H1 (cell line): ENCODE data around the gene CSF2. TPM values are rescaled to one million over a fixed set of nuclear protein-coding genes. Genes with fewer than 3 reads are reported as not detected.
"Not testable (repeated sequence)": the region's sequence is repeated elsewhere in the genome, so short reads cannot be mapped to it uniquely, and the experiment has no call there.

Source experiments
- CTCF ChIA-PET: fragments of 300-600 bp; sonication (Branson Sonifier 250); formaldehyde crosslinking; loops from one replicate; lab custom pipeline; 2021; ENCODE audit not compliant: partially characterized antibody; lab: Charles Lee
- POLR2A ChIA-PET: fragments of 300-600 bp; sonication (Branson Sonifier 250); formaldehyde crosslinking; loops from one replicate; lab custom pipeline; 2021; ENCODE audit warnings: inconsistent platforms; ENCODE audit not compliant: partially characterized antibody; lab: Charles Lee
- DNase-seq, 2 experiments: peaks; one replicate each; pipeline versions ENCODE4 v3.0.0 to v3.0.0-alpha.2; 2010 to 2022; ENCODE audit warnings: low spot score in 2 of 2, low read depth in 1 of 2, mixed read lengths in 1 of 2
- FAIRE-seq: peaks from 2 replicates; lab custom pipeline; 2011; peaks lifted over from hg19 to GRCh38; lab: Jason Lieb, UNC
- H2AFZ ChIP-seq: 2 replicates; pipeline ENCODE4 v1.8.1; 2012; ENCODE audit warnings: low read length, inconsistent platforms
- H2AK5ac ChIP-seq: 2 replicates; pipeline ENCODE4 v1.6.1; 2013; ENCODE audit warnings: low read depth, low read length
- H2BK120ac ChIP-seq: replicated peaks from 2 replicates; pipeline ENCODE3; 2013; ENCODE audit warnings: low read depth, low read length, inconsistent platforms
- H2BK12ac ChIP-seq: 2 replicates; pipeline ENCODE4 v1.6.1; 2013; ENCODE audit warnings: low read depth, low read length
- H2BK15ac ChIP-seq: 2 replicates; pipeline ENCODE4 v1.6.1; 2013; ENCODE audit warnings: low read length
- H2BK20ac ChIP-seq: 2 replicates; pipeline ENCODE4 v1.6.1; 2013; ENCODE audit warnings: low read length
- H2BK5ac ChIP-seq: 2 replicates; pipeline ENCODE4 v1.6.1; 2013; ENCODE audit warnings: low read depth, low read length
- H3K14ac ChIP-seq: 2 replicates; pipeline ENCODE4 v1.6.1; 2013; ENCODE audit warnings: inconsistent platforms; ENCODE audit not compliant: insufficient read length
- H3K18ac ChIP-seq: 2 replicates; pipeline ENCODE4 v1.6.1; 2013; ENCODE audit warnings: low read length; ENCODE audit errors: extremely low read depth
- H3K23ac ChIP-seq: 2 replicates; pipeline ENCODE4 v1.6.1; 2013; ENCODE audit warnings: inconsistent platforms; ENCODE audit not compliant: insufficient read length
- H3K23me2 ChIP-seq: 2 replicates; pipeline ENCODE4 v1.6.1; 2013; ENCODE audit warnings: low read depth, low read length
- H3K27ac ChIP-seq: 2 replicates; pipeline ENCODE4 v1.6.1; 2011; ENCODE audit warnings: low read depth, low read length, inconsistent platforms
- H3K27me3 ChIP-seq, 4 experiments: replicated peaks in 1 of 4; 1 replicate in 1 of 4; 2 replicates in 3 of 4; pipeline versions ENCODE4 v1.6.1 to v1.8.1; 2011 to 2013; ENCODE audit warnings: low read length in 3 of 4, mild to moderate bottlenecking in 3 of 4, inconsistent platforms in 2 of 4, mixed read lengths in 2 of 4, moderate library complexity in 1 of 4; ENCODE audit not compliant: control insufficient read depth in 3 of 4, insufficient read depth in 3 of 4; ENCODE audit errors: extremely low read depth in 1 of 4
- H3K36me3 ChIP-seq, 4 experiments: 2 replicates each; pipeline versions ENCODE4 v1.6.1 to v1.8.1; 2011 to 2013; ENCODE audit warnings: mild to moderate bottlenecking in 4 of 4, low read length in 3 of 4, moderate library complexity in 2 of 4, control low read depth in 1 of 4, inconsistent platforms in 1 of 4; ENCODE audit not compliant: insufficient read depth in 4 of 4, control insufficient read depth in 2 of 4
- H3K4ac ChIP-seq: replicated peaks from 2 replicates; pipeline ENCODE3; 2013; ENCODE audit warnings: low read length, low read depth, mixed read lengths, inconsistent platforms; ENCODE audit not compliant: insufficient read length
- H3K4me1 ChIP-seq, 4 experiments: replicated peaks in 1 of 4; 1 replicate in 1 of 4; 2 replicates in 3 of 4; pipeline versions ENCODE4 v1.6.1 to v1.8.1; 2011 to 2013; ENCODE audit warnings: low read length in 3 of 4, inconsistent platforms in 2 of 4, mixed read lengths in 1 of 4; ENCODE audit not compliant: insufficient read depth in 4 of 4, control insufficient read depth in 3 of 4
- H3K4me2 ChIP-seq, 2 experiments: 2 replicates each; pipeline versions ENCODE4 v1.6.1 to v1.8.1; 2011 to 2013; ENCODE audit warnings: low read depth in 2 of 2, low read length in 2 of 2, control low read depth in 1 of 2, inconsistent platforms in 1 of 2, mild to moderate bottlenecking in 1 of 2; ENCODE audit not compliant: insufficient read depth in 1 of 2
- H3K4me3 ChIP-seq, 4 experiments: fragments of 200-600, 300-600 bp in 1 of 4; sonication (generic), shearing (Covaris generic), sonication (Bioruptor Twin) in 1 of 4; 2 replicates each; pipeline versions ENCODE4 v1.5.1 to v1.8.1; 2011 to 2016; ENCODE audit warnings: low read length in 4 of 4, low read depth in 3 of 4, control low read depth in 2 of 4, inconsistent platforms in 2 of 4, mild to moderate bottlenecking in 2 of 4, mixed read lengths in 1 of 4, moderate library complexity in 1 of 4; ENCODE audit not compliant: insufficient read depth in 2 of 4; ENCODE audit errors: extremely low read depth in 1 of 4
- H3K56ac ChIP-seq: replicated peaks from 2 replicates; pipeline ENCODE3; 2013; ENCODE audit warnings: low read depth, mild to moderate bottlenecking, mixed read lengths, low read length, inconsistent platforms; ENCODE audit not compliant: insufficient read length
- H3K79me1 ChIP-seq: 2 replicates; pipeline ENCODE4 v1.6.1; 2013; ENCODE audit warnings: low read depth, low read length, control low read depth
- H3K79me2 ChIP-seq, 2 experiments: 2 replicates each; pipeline versions ENCODE4 v1.6.1 to v1.8.1; 2012 to 2013; ENCODE audit warnings: low read length in 2 of 2, mild to moderate bottlenecking in 2 of 2, inconsistent platforms in 1 of 2; ENCODE audit not compliant: insufficient read depth in 2 of 2, control insufficient read depth in 1 of 2
- H3K9ac ChIP-seq, 4 experiments: replicated peaks in 1 of 4; 1 replicate in 1 of 4; 2 replicates in 3 of 4; pipeline versions ENCODE4 v1.6.1 to v1.8.1; 2011 to 2013; ENCODE audit warnings: low read depth in 3 of 4, low read length in 3 of 4, control low read depth in 2 of 4, mild to moderate bottlenecking in 2 of 4, moderate library complexity in 2 of 4, inconsistent platforms in 1 of 4; ENCODE audit errors: extremely low read depth in 1 of 4
- H3K9me3 ChIP-seq, 2 experiments: 2 replicates each; pipeline versions ENCODE4 v1.6.1 to v1.8.1; 2012 to 2013; ENCODE audit warnings: mild to moderate bottlenecking in 2 of 2, moderate library complexity in 2 of 2, control low read depth in 1 of 2, inconsistent platforms in 1 of 2, low read depth in 1 of 2, low read length in 1 of 2, mixed read lengths in 1 of 2; ENCODE audit not compliant: insufficient read depth in 2 of 2
- H4K20me1 ChIP-seq, 2 experiments: replicated peaks in 1 of 2; 2 replicates each; pipeline versions ENCODE3 to v1.8.1; 2011 to 2013; ENCODE audit warnings: inconsistent platforms in 2 of 2, low read length in 2 of 2, mild to moderate bottlenecking in 1 of 2; ENCODE audit not compliant: insufficient read depth in 2 of 2, control insufficient read depth in 1 of 2
- H4K5ac ChIP-seq: 2 replicates; pipeline ENCODE4 v1.6.1; 2013; ENCODE audit warnings: low read length, low read depth, mixed read lengths, inconsistent platforms; ENCODE audit not compliant: insufficient read length
- H4K8ac ChIP-seq: 2 replicates; pipeline ENCODE4 v1.8.0; 2013; ENCODE audit warnings: mild to moderate bottlenecking, moderate library complexity, low read length, inconsistent platforms; ENCODE audit not compliant: insufficient read depth; ENCODE audit errors: extremely low read depth
- H4K91ac ChIP-seq: replicated peaks from 2 replicates; pipeline ENCODE3; 2013; ENCODE audit warnings: low read length, mixed read lengths, inconsistent platforms; ENCODE audit not compliant: insufficient read length
- WGBS, 2 experiments: shearing (Covaris generic) in 1 of 2; methylation state at CpG; one replicate each; pipeline versions ENCODE4 v1.1.6 to v1.1.7; 2013 to 2015; ENCODE audit warnings: low lambda C conversion rate in 2 of 2, mixed read lengths in 2 of 2, inconsistent platforms in 1 of 2, low coverage in 1 of 2, missing lambda C conversion rate in 1 of 2; ENCODE audit not compliant: insufficient replicate concordance in 2 of 2, insufficient coverage in 1 of 2, insufficient read length in 1 of 2; ENCODE audit errors: extremely low coverage in 1 of 2, missing lambda C conversion rate in 1 of 2; 5-methylcytosine and 5-hydroxymethylcytosine counted together
- polyA plus RNA-seq, 7 experiments: library from polyadenylated mRNA; depleted of rRNA in 3 of 7; stranded (reverse) in 5 of 7; unstranded in 2 of 7; fragments of >200 nt in 5 of 7; fragments of 200-250 nt in 2 of 7; gene quantifications; 1 replicate in 5 of 7; 2 replicates in 1 of 7; 4 replicates in 1 of 7; pipeline versions ENCODE4 v1.2.1 to v1.2.3, GENCODE V29; 2011 to 2013; ENCODE audit warnings: missing spikeins in 2 of 7, mixed read lengths in 2 of 7
- total RNA-seq: library from RNA; stranded (reverse); fragmentation: NEBNext Ultra II Directional; extraction: Animal tissue kit (Norgen Biotek cat#: 25700); gene quantifications from 2 replicates; pipeline ENCODE4 v1.2.1, GENCODE V29; 2021

CSF2 gene
- total and polyA plus RNA-seq, 2 of the 8 experiments (the other 6 are each of a cell fraction or from before 2014, with no cell fraction given), result not detected

DNA sequence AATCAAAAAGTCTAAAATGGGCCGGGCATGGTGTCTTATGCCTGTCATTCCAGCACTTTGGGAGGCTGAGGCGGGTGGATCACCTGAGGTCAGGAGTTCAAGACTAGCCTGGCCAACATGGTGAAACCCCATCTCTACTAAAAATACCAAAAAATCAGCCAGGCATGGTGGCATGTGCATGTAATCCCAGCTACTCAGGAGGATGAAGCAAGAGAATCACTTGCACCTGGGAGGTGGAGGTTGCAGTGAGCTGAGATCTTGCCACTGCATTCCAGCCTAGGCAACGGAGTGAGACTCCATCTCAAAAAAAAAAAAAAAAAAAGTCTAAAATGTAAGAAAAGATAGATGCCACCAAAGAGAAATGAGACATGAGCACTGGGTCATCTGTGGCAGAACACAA is 49.4 kb downstream of the CSF2 start:
- H4K8ac ChIP-seq, H2BK15ac ChIP-seq, H3K4me3 ChIP-seq, H2BK5ac ChIP-seq, H4K5ac ChIP-seq, H3K4ac ChIP-seq, H3K56ac ChIP-seq, FAIRE-seq, H3K79me2 ChIP-seq, H2BK20ac ChIP-seq, H4K91ac ChIP-seq, H3K4me1 ChIP-seq, H2BK120ac ChIP-seq, H3K23ac ChIP-seq, H4K20me1 ChIP-seq, H3K9me3 ChIP-seq, H3K18ac ChIP-seq, H3K14ac ChIP-seq, H3K79me1 ChIP-seq, H3K23me2 ChIP-seq, H3K27me3 ChIP-seq, DNase-seq, H3K27ac ChIP-seq, H2BK12ac ChIP-seq, H3K4me2 ChIP-seq, H2AK5ac ChIP-seq, H2AFZ ChIP-seq, H3K36me3 ChIP-seq, H3K9ac ChIP-seq, CTCF ChIA-PET: not testable (repeated sequence)
- POLR2A ChIA-PET, result interaction anchor here (0.6 kb wide), 1 partner anchor 434 kb away, joined by 3 read pairs; the partner anchor contains the start of gene RAD50
- 80% methylated on average over 2 of the region's 3 CpGs; no CpG with 5 or more reads in 1 of the 2 experiments for WGBS, 2 experiments

DNA sequence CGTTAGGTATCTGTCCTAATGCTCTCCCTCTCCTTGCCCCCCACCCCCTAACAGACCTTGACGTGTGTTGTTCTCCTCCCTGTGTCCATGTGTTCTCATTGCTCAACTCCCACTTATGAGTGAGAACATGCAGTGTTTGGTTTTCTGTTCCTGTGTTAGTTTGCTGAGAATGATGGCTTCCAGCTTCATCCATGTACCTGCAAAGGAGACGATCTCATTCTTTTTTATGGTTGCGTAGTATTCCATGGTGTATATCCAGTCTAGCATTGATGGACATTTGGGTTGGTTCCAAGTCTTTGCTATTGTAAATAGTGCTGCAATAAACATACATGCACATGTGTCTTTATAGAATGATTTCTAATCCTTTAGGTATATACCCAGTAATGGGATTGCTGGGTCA is 50.0 kb downstream of the CSF2 start:
- H2BK12ac ChIP-seq, H3K79me2 ChIP-seq, H3K9ac ChIP-seq, H2AFZ ChIP-seq, H3K36me3 ChIP-seq, H3K23ac ChIP-seq, H2AK5ac ChIP-seq, POLR2A ChIA-PET, H2BK120ac ChIP-seq, FAIRE-seq, H4K8ac ChIP-seq, H3K4ac ChIP-seq, H3K4me1 ChIP-seq, H3K27me3 ChIP-seq, H4K20me1 ChIP-seq, H3K23me2 ChIP-seq, H3K27ac ChIP-seq, H2BK5ac ChIP-seq, CTCF ChIA-PET, DNase-seq, H3K18ac ChIP-seq, H3K56ac ChIP-seq, H2BK15ac ChIP-seq, H2BK20ac ChIP-seq, H4K91ac ChIP-seq, H3K14ac ChIP-seq, H3K9me3 ChIP-seq, H3K4me3 ChIP-seq, H3K79me1 ChIP-seq, H4K5ac ChIP-seq, H3K4me2 ChIP-seq: not testable (repeated sequence)
- 93% methylated on average over 4 of the region's 4 CpGs; no CpG with 5 or more reads in 1 of the 2 experiments for WGBS, 2 experiments
